Gastrocnemius medialis (tissue), 4 donors: ENCODE measurements around the gene DNAJC5G. TPM values are rescaled to one million over a fixed set of nuclear protein-coding genes. Genes with fewer than 3 reads are reported as not detected.

Experiments
- ATAC-seq, 2 donors: fragments of 150-250 bp; one replicate each; pipeline ENCODE4 v1.9.1; 2016
- DNase-seq, 2 donors: peaks; one replicate each; pipeline ENCODE4 v3.0.0-alpha.2; 2019
- H3K27ac ChIP-seq, 4 donors: fragments of 200-600 bp; sonication (generic); 1 replicate in 1 of 4; 2 replicates in 3 of 4; pipeline ENCODE4 v1.5.1; 2016 to 2018; ENCODE audit warnings: mild to moderate bottlenecking in 2 of 4, moderate library complexity in 1 of 4
- H3K27me3 ChIP-seq, 3 donors: fragments of 200-600 bp; sonication (generic) in 2 of 3; 1 replicate in 1 of 3; 2 replicates in 2 of 3; pipeline versions ENCODE4 v1.5.1 to v1.6.0; 2016 to 2019; ENCODE audit warnings: mild to moderate bottlenecking in 1 of 3, moderate library complexity in 1 of 3
- H3K36me3 ChIP-seq, 2 donors: fragments of 200-600 bp; sonication (generic) in 1 of 2; one replicate each; pipeline ENCODE4 v1.5.1; 2017 to 2018
- H3K4me1 ChIP-seq, 2 donors: fragments of 200-600 bp; sonication (generic) in 1 of 2; one replicate each; pipeline ENCODE4 v1.5.1; 2016 to 2017; ENCODE audit warnings: mild to moderate bottlenecking in 2 of 2
- H3K4me3 ChIP-seq, 4 donors: fragments of 200-600 bp; sonication (generic) in 3 of 4; 1 replicate in 1 of 4; 2 replicates in 3 of 4; pipeline ENCODE4 v1.5.1; 2016 to 2019; ENCODE audit warnings: mild to moderate bottlenecking in 2 of 4
- H3K9me3 ChIP-seq, 3 donors: fragments of 200-600 bp; sonication (generic) in 2 of 3; 1 replicate in 1 of 3; 2 replicates in 2 of 3; pipeline ENCODE4 v1.5.1; 2016 to 2019
- CTCF ChIP-seq, 5 experiments: fragments of 450-650 bp in 3 of 5; fragments of 200-600 bp in 2 of 5; sonication (generic) in 2 of 5; IDR thresholded peaks in 4 of 5; conservative IDR thresholded peaks in 1 of 5; 1 replicate in 4 of 5; 2 replicates in 1 of 5; pipeline ENCODE4 v1.5.1; 2016 to 2019; ENCODE audit warnings: antibody characterized with exemption in 5 of 5, mild to moderate bottlenecking in 3 of 5, moderate library complexity in 3 of 5
- POLR2A ChIP-seq, 2 donors: fragments of 450-650 bp; IDR thresholded peaks; one replicate each; pipeline ENCODE4 v1.6.1; 2017; ENCODE audit warnings: antibody characterized with exemption in 2 of 2, mild to moderate bottlenecking in 2 of 2, moderate library complexity in 2 of 2
- in situ Hi-C, 4 donors: fragments of 200-750 bp; cut with MboI; loops; one replicate each; pipeline versions ENCODE4 v1.15.0 to v1.8.0; 2017; ENCODE audit warnings: low sequenced_read_pairs in 4 of 4
- intact Hi-C: fragments of 100-400 bp; cut with DNase I; formaldehyde crosslinking; loops from one replicate; pipeline ENCODE4 v1.15.1; 2023; ENCODE audit warnings: low total_unique reads
- total RNA-seq, 4 donors: library from RNA; depleted of rRNA; stranded (reverse); fragments of >200 nt; gene quantifications; one replicate each; pipeline versions ENCODE4 v1.1.0 to v1.2.3, GENCODE V29; 2016

The DNAJC5G gene
- total RNA-seq, 4 donors from 2014 or later = not detected

GRCh38 chr2:27303093-27304025 lies 28.1 kb downstream of the DNAJC5G start:
- Histone ChIP-seq H3K9me3 (no peaks in the 10 kb centered on the region), H3K4me3 (peak overlapping the region in 3 of 4 donors; percentile 5 to 20 (median 12)), H3K27ac (peak overlapping the region; percentile 58 to 99 (median 92)), H3K4me1 (peaks cover 14 to 38% of the 10 kb centered on the region in 2 donors), H3K27me3 (peaks cover 0 to 4% (median 2%) of the 10 kb centered on the region in 3 donors), H3K36me3 (peaks cover 0 to 71% of the 10 kb centered on the region in 2 donors)
- in situ Hi-C loops = no loop called here
- intact Hi-C loops = loop anchor here (1.0 kb wide), 2 partner anchors 23 to 39 kb away; no protein-coding TSS in a partner anchor
- TF ChIP-seq CTCF (IDR thresholded peaks at IDR 0.05 in 4 of 5, conservative IDR thresholded peaks at IDR 0.05 in 1 of 5) (peak; percentile 82 to 89 (median 86)), POLR2A (IDR thresholded peaks at IDR 0.05) (no peak)
- DNase-seq (peak in 1 of 2 donors; percentile 67), ATAC-seq (peak; percentile 64 to 72)

- peaks cover 0 to 58% of the 10 kb centered on the region in 2 donors for H3K36me3 ChIP-seq
- H3K9me3 ChIP-seq = no peaks in the 10 kb centered on the region
- intact Hi-C loops (no loop called here), in situ Hi-C loops (no loop called here)
- DNase-seq (no peak), ATAC-seq (no peak)
- H3K27me3 ChIP-seq = peaks cover 0 to 4% (median 2%) of the 10 kb centered on the region in 3 donors
- H3K27ac ChIP-seq = peak overlapping the region; percentile 58 to 99 (median 92)
- no peak for TF ChIP-seq CTCF (IDR thresholded peaks at IDR 0.05 in 4 of 5, conservative IDR thresholded peaks at IDR 0.05 in 1 of 5)
- H3K4me3 ChIP-seq = no peak overlapping the region
- H3K4me1 ChIP-seq = peaks cover 18 to 30% of the 10 kb centered on the region in 2 donors
Measured at GRCh38 chr2:27304488-27305240, 29.4 kb downstream of the DNAJC5G start.

GRCh38 chr2:27305516-27305915 lies 30.3 kb downstream of the DNAJC5G start:
- TF ChIP-seq CTCF (IDR thresholded peaks at IDR 0.05 in 4 of 5, conservative IDR thresholded peaks at IDR 0.05 in 1 of 5) = no peak
- TF ChIP-seq POLR2A (IDR thresholded peaks at IDR 0.05) = no peak
- Histone ChIP-seq H3K9me3 (no peaks in the 10 kb centered on the region), H3K27ac (peak overlapping the region in 3 of 4 donors; percentile 58 to 97 (median 88)), H3K4me3 (no peak overlapping the region), H3K27me3 (peaks cover 0 to 4% (median 2%) of the 10 kb centered on the region in 3 donors), H3K36me3 (peaks cover 0 to 50% of the 10 kb centered on the region in 2 donors), H3K4me1 (peaks cover 18 to 29% of the 10 kb centered on the region in 2 donors)
- in situ Hi-C loops = no loop called here
- no peak for DNase-seq
- ATAC-seq = no peak
- intact Hi-C loops = no loop called here

- no peaks in the 10 kb centered on the region for H3K9me3 ChIP-seq
- H3K4me1 ChIP-seq = peaks cover 18 to 23% of the 10 kb centered on the region in 2 donors
- H3K4me3 ChIP-seq = no peak overlapping the region
- peaks cover 0 to 4% (median 2%) of the 10 kb centered on the region in 3 donors for H3K27me3 ChIP-seq
- ATAC-seq (no peak), DNase-seq (no peak)
- H3K27ac ChIP-seq = peak overlapping the region; percentile 58 to 97 (median 74)
- in situ Hi-C loops (no loop called here), intact Hi-C loops (no loop called here)
- TF ChIP-seq CTCF (IDR thresholded peaks at IDR 0.05 in 4 of 5, conservative IDR thresholded peaks at IDR 0.05 in 1 of 5) (no peak), POLR2A (IDR thresholded peaks at IDR 0.05) (no peak)
- peaks cover 0 to 43% of the 10 kb centered on the region in 2 donors for H3K36me3 ChIP-seq
Measured at GRCh38 chr2:27306136-27306535, 30.9 kb downstream of the DNAJC5G start.
